ENCODE data around the gene HYAL1.

- TF ChIP-seq POLR2A (IDR thresholded peaks at IDR 0.05; ENCODE audit: low read depth, low read length) = no peak
- no peak for TF ChIP-seq POLR2AphosphoS5 (IDR thresholded peaks at IDR 0.05; ENCODE audit: low read depth, low read length)
- TF ChIP-seq SPI1 (IDR thresholded peaks at IDR 0.05; ENCODE audit: low read depth, low read length) = no peak
- no peak for TF ChIP-seq TAF1 (IDR thresholded peaks at IDR 0.05; ENCODE audit: low read depth, low read length)
- TF ChIP-seq POU2F2 (IDR thresholded peaks at IDR 0.05; ENCODE audit: low read depth, low read length) = no peak
- TF ChIP-seq PAX5 (IDR thresholded peaks at IDR 0.05; ENCODE audit: insufficient read depth, low read length, severe bottlenecking) = no peak
Observed at GRCh38 chr3:50294089-50294488, 9.3 kb downstream of the HYAL1 start.
